ENCODE measurements around the gene C10orf67. TPM values are rescaled to one million over a fixed set of nuclear protein-coding genes. Genes with fewer than 3 reads are reported as not detected.

Gene C10orf67
- total and polyA plus RNA-seq, 2 donors (not counting 1 experiment from before 2014, with no cell fraction given), result not detected

DNA sequence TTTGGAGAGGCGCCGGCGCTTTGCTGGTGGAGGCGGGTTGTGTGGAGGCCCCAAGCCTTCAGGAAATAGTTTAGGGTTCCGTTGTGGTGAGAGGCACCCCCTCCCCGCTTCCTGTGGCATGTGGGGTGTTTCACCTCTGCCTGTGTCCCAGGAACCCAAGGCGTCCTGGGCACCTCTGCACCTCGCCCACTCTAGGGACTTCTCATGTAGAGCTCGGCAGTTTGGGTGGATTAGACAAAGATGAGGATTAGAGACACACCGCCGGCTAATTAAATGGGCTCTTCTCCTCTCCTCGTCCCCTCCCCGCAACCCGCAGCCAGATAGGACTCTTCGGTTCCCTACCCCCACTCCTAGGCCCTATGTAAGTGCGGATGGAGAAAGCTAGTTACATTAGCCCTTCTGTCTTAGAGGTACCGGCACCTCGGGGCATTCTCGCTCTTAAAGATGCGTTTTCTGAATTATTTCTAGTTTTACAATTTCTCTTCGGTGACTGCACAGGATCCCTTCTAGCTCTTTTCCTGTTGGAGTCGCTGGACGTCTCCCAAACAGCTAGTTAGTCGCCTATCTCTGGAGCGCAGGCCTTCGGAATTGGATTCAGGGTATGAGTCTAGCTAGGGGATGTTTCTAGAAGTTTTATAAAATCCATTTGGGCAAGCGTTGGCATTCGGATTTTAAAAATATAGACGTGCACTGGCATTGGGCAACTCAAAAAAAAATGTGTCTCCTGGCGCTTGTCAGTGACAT is 144.7 kb downstream of the C10orf67 start:
- Mint-ChIP-seq H3K4me1 (no peaks in the 10 kb centered on the region), H3K27me3 (peaks cover 75% of the 10 kb centered on the region), H3K9me3 (ENCODE audit: insufficient read depth) (no peaks in the 10 kb centered on the region), H3K27ac (no peak overlapping the region), H3K4me3 (no peak overlapping the region)
- WGBS (ENCODE audit: insufficient coverage), result 9% methylated on average over 20 of the region's 30 CpGs
- Histone ChIP-seq H3K4me2 (replicated peaks; ENCODE audit: low read depth, low read length, poor library complexity, severe bottlenecking) (no peak overlapping the region), H3K27me3 (replicated peaks in 1 of 4; ENCODE audit: control extremely low read depth in 1 of 4, control insufficient read depth in 3 of 4, insufficient read depth in 4 of 4, low read length in 3 of 4) (peaks cover 0 to 69% (median 30%) of the 10 kb centered on the region in 4 experiments), H3K36me3 (replicated peaks in 1 of 2; ENCODE audit: control extremely low read depth in 1 of 2, control insufficient read depth in 1 of 2, extremely low read depth in 1 of 2, insufficient read depth in 2 of 2, low read length in 1 of 2) (no peaks in the 10 kb centered on the region), H2AFZ (ENCODE audit: insufficient read depth, low read depth, low read length, poor library complexity, severe bottlenecking) (no peak overlapping the region), H3K4me1 (ENCODE audit: control insufficient read depth in 2 of 2, insufficient read depth in 2 of 2, low read length in 2 of 2) (no peaks in the 10 kb centered on the region), H3K79me2 (ENCODE audit: control insufficient read depth, insufficient read depth, low read length) (no peaks in the 10 kb centered on the region), H3K9ac (ENCODE audit: low read length) (no peak overlapping the region), H4K20me1 (ENCODE audit: control insufficient read depth, insufficient read depth, low read length, poor library complexity, severe bottlenecking) (no peaks in the 10 kb centered on the region), H3K4me3 (ENCODE audit: control extremely low read depth in 1 of 5, extremely low read depth in 1 of 5, insufficient read depth in 1 of 5, low read depth in 2 of 5, low read length in 4 of 5) (no peak overlapping the region), H3K27ac (ENCODE audit: low read length in 2 of 2) (no peak overlapping the region), H3K9me3 (ENCODE audit: control extremely low read depth in 1 of 3, control insufficient read depth in 2 of 3, insufficient read depth in 1 of 3, low read length in 2 of 3) (peaks cover 0 to 3% (median 0%) of the 10 kb centered on the region in 3 donors)
- ChIA-PET POLR2A (no interaction called here), CTCF (no interaction called here)
- intact Hi-C loops (cut with micrococcal nuclease), result no loop called here
- TF ChIP-seq EZH2 (IDR thresholded peaks at IDR 0.05; ENCODE audit: borderline replicate concordance, insufficient read depth, low read depth, low read length, poor library complexity, severe bottlenecking) (no peak), CTCF (IDR thresholded peaks at IDR 0.05) (no peak)
- ATAC-seq (ENCODE audit: low read depth) (no peak), DNase-seq (no peak)

DNA sequence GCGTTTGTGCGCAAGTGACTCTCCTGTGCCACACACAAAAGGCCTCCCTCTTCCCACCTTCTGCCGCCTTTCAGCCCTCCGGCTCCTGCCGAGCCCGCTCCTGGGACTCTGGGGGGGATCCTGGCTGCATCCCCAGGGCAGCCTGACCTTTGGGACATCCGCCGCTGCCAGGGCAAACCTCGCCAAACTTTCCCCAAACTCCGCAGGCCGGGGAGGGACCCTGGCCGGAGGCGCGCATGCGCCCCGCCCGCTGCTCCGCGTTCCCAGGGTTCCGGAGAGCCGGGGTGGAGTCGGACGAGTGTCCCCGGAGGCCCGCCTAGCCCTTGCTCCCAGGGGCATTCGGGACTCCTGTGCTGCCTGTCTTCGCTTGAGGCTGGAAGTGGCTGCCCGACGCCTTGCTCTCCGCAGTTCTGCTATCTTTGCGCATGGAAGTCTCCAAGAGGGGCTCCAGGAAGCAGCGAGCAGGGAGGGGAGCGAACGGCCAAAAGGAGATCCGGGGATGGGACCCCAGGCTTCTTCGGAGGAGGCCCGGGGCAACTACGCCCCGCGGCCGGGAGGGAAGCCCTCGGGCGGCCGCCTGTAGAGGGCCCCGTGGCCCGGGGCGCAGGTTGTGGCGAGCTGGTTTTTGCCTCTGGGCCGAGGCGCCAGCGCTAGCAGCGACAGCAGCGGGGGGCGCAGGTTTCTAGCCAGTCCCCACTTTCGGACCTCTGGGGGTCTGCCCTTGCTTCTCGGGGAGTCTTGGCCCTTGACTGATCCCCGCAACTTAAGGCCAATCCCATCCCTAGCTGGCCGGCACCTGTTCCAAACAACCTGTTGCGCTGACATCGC is 145.4 kb downstream of the C10orf67 start:
- H3K9me3 Mint-ChIP-seq (ENCODE audit: insufficient read depth), result no peaks in the 10 kb centered on the region
- no peak overlapping the region for H3K27ac ChIP-seq (ENCODE audit: low read length in 2 of 2)
- TF ChIP-seq CTCF (IDR thresholded peaks at IDR 0.05), result no peak
- TF ChIP-seq EZH2 (IDR thresholded peaks at IDR 0.05; ENCODE audit: borderline replicate concordance, insufficient read depth, low read depth, low read length, poor library complexity, severe bottlenecking), result no peak
- H3K9ac ChIP-seq (ENCODE audit: low read length), result no peak overlapping the region
- H4K20me1 ChIP-seq (ENCODE audit: control insufficient read depth, insufficient read depth, low read length, poor library complexity, severe bottlenecking), result no peaks in the 10 kb centered on the region
- no peaks in the 10 kb centered on the region for H3K36me3 ChIP-seq (replicated peaks in 1 of 2; ENCODE audit: control extremely low read depth in 1 of 2, control insufficient read depth in 1 of 2, extremely low read depth in 1 of 2, insufficient read depth in 2 of 2, low read length in 1 of 2)
- no peak overlapping the region for H3K4me3 ChIP-seq (ENCODE audit: control extremely low read depth in 1 of 5, extremely low read depth in 1 of 5, insufficient read depth in 1 of 5, low read depth in 2 of 5, low read length in 4 of 5)
- DNase-seq, result no peak
- WGBS (ENCODE audit: insufficient coverage), result 6% methylated on average over 58 of the region's 60 CpGs
- intact Hi-C loops (cut with micrococcal nuclease), result no loop called here
- H2AFZ ChIP-seq (ENCODE audit: insufficient read depth, low read depth, low read length, poor library complexity, severe bottlenecking), result no peak overlapping the region
- ATAC-seq (ENCODE audit: low read depth), result no peak
- no peak overlapping the region for H3K4me3 Mint-ChIP-seq
- no peaks in the 10 kb centered on the region for H3K79me2 ChIP-seq (ENCODE audit: control insufficient read depth, insufficient read depth, low read length)
- no peaks in the 10 kb centered on the region for H3K4me1 Mint-ChIP-seq
- peaks cover 0 to 3% (median 0%) of the 10 kb centered on the region in 3 donors for H3K9me3 ChIP-seq (ENCODE audit: control extremely low read depth in 1 of 3, control insufficient read depth in 2 of 3, insufficient read depth in 1 of 3, low read length in 2 of 3)
- no peak overlapping the region for H3K4me2 ChIP-seq (replicated peaks; ENCODE audit: low read depth, low read length, poor library complexity, severe bottlenecking)
- ChIA-PET POLR2A (no interaction called here), CTCF (no interaction called here)
- peaks cover 72% of the 10 kb centered on the region for H3K27me3 Mint-ChIP-seq
- H3K27me3 ChIP-seq (replicated peaks in 1 of 4; ENCODE audit: control extremely low read depth in 1 of 4, control insufficient read depth in 3 of 4, insufficient read depth in 4 of 4, low read length in 3 of 4), result peaks cover 0 to 72% (median 30%) of the 10 kb centered on the region in 4 experiments
- no peaks in the 10 kb centered on the region for H3K4me1 ChIP-seq (ENCODE audit: control insufficient read depth in 2 of 2, insufficient read depth in 2 of 2, low read length in 2 of 2)
- no peak overlapping the region for H3K27ac Mint-ChIP-seq
